ENCODE results near the gene CFAP141. TPM values are rescaled to one million over a fixed set of nuclear protein-coding genes. Genes with fewer than 3 reads are reported as not detected.

The CFAP141 gene
- polyA plus RNA-seq, 3 donors, result not detected

DNA sequence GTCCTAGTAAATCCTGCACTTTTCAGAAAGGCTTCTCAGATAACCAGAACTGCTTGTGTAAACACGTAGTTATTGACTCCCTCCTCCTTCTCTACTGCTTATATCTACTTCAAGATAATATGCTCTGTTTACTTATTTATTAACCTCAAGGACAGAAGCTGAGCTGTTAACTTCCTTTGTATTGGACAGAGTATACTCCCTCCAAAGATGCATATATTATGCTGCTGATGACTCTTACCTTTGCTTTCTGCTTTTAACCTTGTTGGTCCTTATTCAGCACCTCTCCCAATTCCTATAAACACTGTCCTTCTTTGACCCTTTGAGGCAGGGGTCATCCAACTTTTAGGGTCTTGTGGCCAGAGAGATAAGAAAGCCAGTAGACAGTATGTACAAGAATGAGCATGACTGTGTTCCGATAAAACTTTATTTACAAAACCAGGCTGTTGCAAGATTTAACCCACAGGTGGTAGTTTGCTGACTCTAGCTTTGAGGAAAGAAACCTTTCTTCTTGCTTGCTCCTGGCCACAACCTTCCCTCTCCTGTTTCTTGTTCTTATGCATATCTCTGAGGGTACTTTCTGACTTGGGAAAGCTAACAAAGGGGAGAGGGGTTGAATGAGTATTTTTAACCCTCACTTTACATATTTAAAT is 19.2 kb downstream of the CFAP141 start:
- no peak overlapping the region for H3K4me3 Mint-ChIP-seq
- H3K4me1 Mint-ChIP-seq, result peaks cover 22% of the 10 kb centered on the region
- H3K36me3 Mint-ChIP-seq, result peaks cover 3 to 4% of the 10 kb centered on the region in 2 donors
- peaks cover 18 to 25% of the 10 kb centered on the region in 2 donors for H3K4me1 ChIP-seq (ENCODE audit: control insufficient read depth in 1 of 2, insufficient read depth in 2 of 2, low read length in 2 of 2)
- TF ChIP-seq, protein P1, sequence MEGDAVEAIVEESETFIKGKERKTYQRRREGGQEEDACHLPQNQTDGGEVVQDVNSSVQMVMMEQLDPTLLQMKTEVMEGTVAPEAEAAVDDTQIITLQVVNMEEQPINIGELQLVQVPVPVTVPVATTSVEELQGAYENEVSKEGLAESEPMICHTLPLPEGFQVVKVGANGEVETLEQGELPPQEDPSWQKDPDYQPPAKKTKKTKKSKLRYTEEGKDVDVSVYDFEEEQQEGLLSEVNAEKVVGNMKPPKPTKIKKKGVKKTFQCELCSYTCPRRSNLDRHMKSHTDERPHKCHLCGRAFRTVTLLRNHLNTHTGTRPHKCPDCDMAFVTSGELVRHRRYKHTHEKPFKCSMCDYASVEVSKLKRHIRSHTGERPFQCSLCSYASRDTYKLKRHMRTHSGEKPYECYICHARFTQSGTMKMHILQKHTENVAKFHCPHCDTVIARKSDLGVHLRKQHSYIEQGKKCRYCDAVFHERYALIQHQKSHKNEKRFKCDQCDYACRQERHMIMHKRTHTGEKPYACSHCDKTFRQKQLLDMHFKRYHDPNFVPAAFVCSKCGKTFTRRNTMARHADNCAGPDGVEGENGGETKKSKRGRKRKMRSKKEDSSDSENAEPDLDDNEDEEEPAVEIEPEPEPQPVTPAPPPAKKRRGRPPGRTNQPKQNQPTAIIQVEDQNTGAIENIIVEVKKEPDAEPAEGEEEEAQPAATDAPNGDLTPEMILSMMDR (IDR thresholded peaks at IDR 0.05), result no peak
- DNase-seq, result no peak
- peaks cover 10% of the 10 kb centered on the region for H4K20me1 ChIP-seq (ENCODE audit: insufficient read depth, low read length)
- intact Hi-C loops (cut with micrococcal nuclease), result loop anchor here in 1 of 2 donors (10.0 kb wide), 1 partner anchor 62 kb away; no protein-coding TSS in a partner anchor
- H3K36me3 ChIP-seq (replicated peaks in 1 of 2; ENCODE audit: control insufficient read depth in 1 of 2, insufficient read depth in 2 of 2, low read length in 2 of 2), result no peaks in the 10 kb centered on the region
- H3K27ac ChIP-seq (ENCODE audit: low read depth in 1 of 2, low read length in 2 of 2), result no peak overlapping the region
- no peak overlapping the region for H3K4me3 ChIP-seq (replicated peaks in 1 of 3; ENCODE audit: low read depth in 2 of 3, low read length in 3 of 3)
- no peaks in the 10 kb centered on the region for H3K9me3 ChIP-seq (replicated peaks in 1 of 2; ENCODE audit: control insufficient read depth in 1 of 2, insufficient read depth in 1 of 2, low read length in 2 of 2)
- H3K79me2 ChIP-seq (ENCODE audit: insufficient read depth, low read length), result peaks cover 20% of the 10 kb centered on the region
- peaks cover 0 to 4% (median 0%) of the 10 kb centered on the region in 7 donors for H3K9me3 Mint-ChIP-seq
- no peaks in the 10 kb centered on the region for H3K27me3 ChIP-seq (ENCODE audit: control insufficient read depth in 2 of 2, insufficient read depth in 2 of 2, low read length in 2 of 2)
- no peak overlapping the region for H3K27ac Mint-ChIP-seq
- WGBS (ENCODE audit: insufficient coverage), result no CpG with 5 or more reads among the region's 2 CpGs
- H3K27me3 Mint-ChIP-seq (ENCODE audit: low read depth in 3 of 3), result peaks cover 0 to 4% (median 0%) of the 10 kb centered on the region in 3 donors
- H2AFZ ChIP-seq (ENCODE audit: insufficient read depth, low read depth, low read length, poor library complexity, severe bottlenecking), result no peak overlapping the region
- H3K9ac ChIP-seq (ENCODE audit: insufficient read depth, low read length, poor library complexity, severe bottlenecking), result no peak overlapping the region
- H3K4me2 ChIP-seq (replicated peaks; ENCODE audit: extremely low read depth, low read length, poor library complexity, severe bottlenecking), result no peak overlapping the region

GRCh38 chr1:154186177-154186576 is 20.0 kb downstream of the CFAP141 start:
- Mint-ChIP-seq H3K4me3 (no peak overlapping the region), H3K4me1 (peaks cover 21% of the 10 kb centered on the region), H3K27ac (no peak overlapping the region), H3K9me3 (peaks cover 0 to 4% (median 0%) of the 10 kb centered on the region in 7 donors), H3K36me3 (peaks cover 5 to 12% of the 10 kb centered on the region in 2 donors), H3K27me3 (ENCODE audit: low read depth in 3 of 3) (peaks cover 0 to 4% (median 0%) of the 10 kb centered on the region in 3 donors)
- TF ChIP-seq, protein P1 (IDR thresholded peaks at IDR 0.05), result peak; percentile 84
- Histone ChIP-seq H4K20me1 (ENCODE audit: insufficient read depth, low read length) (peaks cover 18% of the 10 kb centered on the region), H3K4me2 (replicated peaks; ENCODE audit: extremely low read depth, low read length, poor library complexity, severe bottlenecking) (no peak overlapping the region), H3K36me3 (replicated peaks in 1 of 2; ENCODE audit: control insufficient read depth in 1 of 2, insufficient read depth in 2 of 2, low read length in 2 of 2) (no peaks in the 10 kb centered on the region), H3K27me3 (ENCODE audit: control insufficient read depth in 2 of 2, insufficient read depth in 2 of 2, low read length in 2 of 2) (no peaks in the 10 kb centered on the region), H2AFZ (ENCODE audit: insufficient read depth, low read depth, low read length, poor library complexity, severe bottlenecking) (no peak overlapping the region), H3K4me1 (ENCODE audit: control insufficient read depth in 1 of 2, insufficient read depth in 2 of 2, low read length in 2 of 2) (peaks cover 15 to 25% of the 10 kb centered on the region in 2 donors), H3K27ac (ENCODE audit: low read depth in 1 of 2, low read length in 2 of 2) (no peak overlapping the region), H3K9ac (ENCODE audit: insufficient read depth, low read length, poor library complexity, severe bottlenecking) (no peak overlapping the region), H3K9me3 (replicated peaks in 1 of 2; ENCODE audit: control insufficient read depth in 1 of 2, insufficient read depth in 1 of 2, low read length in 2 of 2) (no peaks in the 10 kb centered on the region), H3K79me2 (ENCODE audit: insufficient read depth, low read length) (peaks cover 28% of the 10 kb centered on the region), H3K4me3 (replicated peaks in 1 of 3; ENCODE audit: low read depth in 2 of 3, low read length in 3 of 3) (no peak overlapping the region)
- WGBS (ENCODE audit: insufficient coverage), result no CpG with 5 or more reads among the region's 1 CpG
- intact Hi-C loops (cut with micrococcal nuclease), result loop anchor here in 1 of 2 donors (10.0 kb wide), 1 partner anchor 61 kb away; no protein-coding TSS in a partner anchor
- DNase-seq, result peak; percentile 44 to 57 (median 55)

Data from CD14-positive monocyte (primary cell).